ENCODE measurements around the gene SNCB. TPM values are rescaled to one million over a fixed set of nuclear protein-coding genes. Genes with fewer than 3 reads are reported as not detected.
A peak's percentile ranks its signal among the peaks of the same experiment; 100 is the strongest.

Gene SNCB
- total and polyA plus RNA-seq, 3 donors from 2014 or later, result 0.31 to 0.74 (median 0.62) TPM

DNA sequence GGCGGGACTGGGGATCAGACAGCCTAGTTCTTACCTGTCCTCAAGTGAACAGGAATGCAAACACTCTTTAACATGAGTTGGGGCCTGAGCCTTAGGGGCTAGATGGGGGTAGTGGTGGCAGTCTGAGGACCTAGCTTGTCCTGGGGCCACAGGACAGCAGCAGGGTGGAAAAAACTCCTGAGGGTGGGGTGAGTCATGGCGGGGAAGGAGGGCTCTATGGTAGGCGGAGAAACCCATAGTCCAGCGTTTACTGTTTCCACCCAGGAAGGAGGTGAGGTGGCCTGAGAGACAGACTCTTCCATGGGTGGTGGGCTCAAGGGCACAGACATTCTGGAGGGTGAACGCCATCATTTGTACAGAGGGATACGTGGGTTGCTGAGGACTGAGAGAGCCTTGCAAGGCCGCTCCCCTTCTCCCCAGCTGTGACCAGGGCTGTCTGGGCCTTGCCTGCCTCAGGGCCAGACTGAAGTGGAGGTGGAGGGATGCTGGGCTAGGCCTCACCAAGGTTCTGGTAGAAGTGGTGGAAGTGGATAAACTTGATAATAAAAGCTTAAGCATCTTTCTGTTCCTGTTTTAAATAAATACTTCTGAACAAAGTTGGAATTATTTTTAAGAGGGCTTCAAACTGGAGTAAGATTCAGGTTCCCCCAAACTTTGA, 15.8 kb upstream of the SNCB start:
- H3K4me3 ChIP-seq, result peak overlapping the region in 1 of 2 donors; percentile 70
- WGBS, 2 donors, result 70 to 85% methylated on average over 7 of the region's 7 CpGs
- intact Hi-C loops (cut with DNase I; ENCODE audit: low total_unique reads), result no loop called here
- TF ChIP-seq, protein P1, sequence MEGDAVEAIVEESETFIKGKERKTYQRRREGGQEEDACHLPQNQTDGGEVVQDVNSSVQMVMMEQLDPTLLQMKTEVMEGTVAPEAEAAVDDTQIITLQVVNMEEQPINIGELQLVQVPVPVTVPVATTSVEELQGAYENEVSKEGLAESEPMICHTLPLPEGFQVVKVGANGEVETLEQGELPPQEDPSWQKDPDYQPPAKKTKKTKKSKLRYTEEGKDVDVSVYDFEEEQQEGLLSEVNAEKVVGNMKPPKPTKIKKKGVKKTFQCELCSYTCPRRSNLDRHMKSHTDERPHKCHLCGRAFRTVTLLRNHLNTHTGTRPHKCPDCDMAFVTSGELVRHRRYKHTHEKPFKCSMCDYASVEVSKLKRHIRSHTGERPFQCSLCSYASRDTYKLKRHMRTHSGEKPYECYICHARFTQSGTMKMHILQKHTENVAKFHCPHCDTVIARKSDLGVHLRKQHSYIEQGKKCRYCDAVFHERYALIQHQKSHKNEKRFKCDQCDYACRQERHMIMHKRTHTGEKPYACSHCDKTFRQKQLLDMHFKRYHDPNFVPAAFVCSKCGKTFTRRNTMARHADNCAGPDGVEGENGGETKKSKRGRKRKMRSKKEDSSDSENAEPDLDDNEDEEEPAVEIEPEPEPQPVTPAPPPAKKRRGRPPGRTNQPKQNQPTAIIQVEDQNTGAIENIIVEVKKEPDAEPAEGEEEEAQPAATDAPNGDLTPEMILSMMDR (IDR thresholded peaks at IDR 0.05), result no peak
- no peak for TF ChIP-seq POLR2A (IDR thresholded peaks at IDR 0.05)
- H3K27ac ChIP-seq, result peak overlapping the region in 1 of 2 donors; percentile 63
- no peak for DNase-seq
- peaks cover 41% of the 10 kb centered on the region for H3K4me1 ChIP-seq
- H3K9me3 ChIP-seq, result no peaks in the 10 kb centered on the region
- H3K36me3 ChIP-seq (ENCODE audit: low read depth, missing control alignments), result no peaks in the 10 kb centered on the region
- H3K27me3 ChIP-seq, result no peaks in the 10 kb centered on the region

GRCh38 chr5:176644878-176645670, 14.7 kb upstream of the SNCB start:
- intact Hi-C loops (cut with DNase I; ENCODE audit: low total_unique reads), result no loop called here
- no peaks in the 10 kb centered on the region for H3K36me3 ChIP-seq (ENCODE audit: low read depth, missing control alignments)
- no peak for DNase-seq
- no peaks in the 10 kb centered on the region for H3K27me3 ChIP-seq
- 89 to 96% methylated on average over 20 to 22 of the region's 22 CpGs for WGBS, 2 donors
- no peak for TF ChIP-seq POLR2A (IDR thresholded peaks at IDR 0.05)
- TF ChIP-seq, protein P1 (IDR thresholded peaks at IDR 0.05), result no peak
- H3K4me1 ChIP-seq, result peaks cover 30% of the 10 kb centered on the region
- no peak overlapping the region for H3K27ac ChIP-seq
- H3K9me3 ChIP-seq, result no peaks in the 10 kb centered on the region
- H3K4me3 ChIP-seq, result no peak overlapping the region

- WGBS, 2 donors, result 79 to 83% methylated on average over 2 to 9 of the region's 9 CpGs
- no peaks in the 10 kb centered on the region for H3K9me3 ChIP-seq
- H3K36me3 ChIP-seq (ENCODE audit: low read depth, missing control alignments), result no peaks in the 10 kb centered on the region
- TF ChIP-seq, protein P1 (IDR thresholded peaks at IDR 0.05), result no peak
- no peak for TF ChIP-seq POLR2A (IDR thresholded peaks at IDR 0.05)
- H3K27me3 ChIP-seq, result no peaks in the 10 kb centered on the region
- H3K27ac ChIP-seq, result no peak overlapping the region
- intact Hi-C loops (cut with DNase I; ENCODE audit: low total_unique reads), result no loop called here
- no peak for DNase-seq
- no peak overlapping the region for H3K4me3 ChIP-seq
- H3K4me1 ChIP-seq, result peaks cover 27% of the 10 kb centered on the region
Measured at GRCh38 chr5:176644294-176644693, 14.0 kb upstream of the SNCB start.

- Histone ChIP-seq H3K36me3 (ENCODE audit: low read depth, missing control alignments) (no peaks in the 10 kb centered on the region), H3K27me3 (no peaks in the 10 kb centered on the region), H3K9me3 (no peaks in the 10 kb centered on the region), H3K27ac (no peak overlapping the region), H3K4me3 (no peak overlapping the region), H3K4me1 (peaks cover 24% of the 10 kb centered on the region)
- TF ChIP-seq, protein P1 (IDR thresholded peaks at IDR 0.05), result no peak
- TF ChIP-seq POLR2A (IDR thresholded peaks at IDR 0.05), result no peak
- WGBS, 2 donors, result 80 to 88% methylated on average over 7 to 11 of the region's 11 CpGs
- DNase-seq, result no peak
- intact Hi-C loops (cut with DNase I; ENCODE audit: low total_unique reads), result no loop called here
Measured at GRCh38 chr5:176643491-176644219, 13.3 kb upstream of the SNCB start.
